HEK293 (cell line): ENCODE measurements around the gene PPFIA3.

Experiments used
- BCL11A ChIP-seq: fragments of 450-650 bp; formaldehyde crosslinking; IDR thresholded peaks from 2 replicates; pipeline ENCODE4 v1.5.1; 2016; ENCODE audit warnings: low read depth, missing biosample characterization, missing genetic modification characterization
- CTCF ChIP-seq: fragments of 450-650 bp; formaldehyde crosslinking; IDR thresholded peaks from 2 replicates; pipeline ENCODE4 v1.5.1; 2016; ENCODE audit warnings: missing biosample characterization, missing genetic modification characterization
- KLF10 ChIP-seq: fragments of 450-650 bp; IDR thresholded peaks from 2 replicates; pipeline ENCODE4 v1.5.1; 2018; ENCODE audit warnings: missing biosample characterization, mild to moderate bottlenecking, missing genetic modification characterization
- MYNN ChIP-seq: fragments of 450-650 bp; formaldehyde crosslinking; IDR thresholded peaks from 2 replicates; pipeline ENCODE4 v1.5.1; 2016; ENCODE audit warnings: missing biosample characterization, missing genetic modification characterization, borderline replicate concordance
- SCRT1 ChIP-seq: fragments of 450-650 bp; formaldehyde crosslinking; IDR thresholded peaks from 2 replicates; pipeline ENCODE4 v1.5.1; 2016; ENCODE audit warnings: missing biosample characterization, missing genetic modification characterization, borderline replicate concordance
- ZBTB11 ChIP-seq: fragments of 450-650 bp; formaldehyde crosslinking; conservative IDR thresholded peaks from 2 replicates; pipeline ENCODE4 v1.5.1; 2016; ENCODE audit warnings: low read depth, missing biosample characterization, missing genetic modification characterization
- ZBTB17 ChIP-seq: fragments of 450-650 bp; formaldehyde crosslinking; IDR thresholded peaks from 2 replicates; pipeline ENCODE4 v1.5.1; 2016; ENCODE audit warnings: missing biosample characterization, missing genetic modification characterization
- ZBTB21 ChIP-seq: fragments of 450-650 bp; formaldehyde crosslinking; IDR thresholded peaks from 2 replicates; pipeline ENCODE4 v1.5.1; 2017; ENCODE audit warnings: missing biosample characterization, missing genetic modification characterization
- ZBTB7A ChIP-seq: fragments of 450-650 bp; formaldehyde crosslinking; IDR thresholded peaks from 2 replicates; pipeline ENCODE4 v1.5.1; 2016; ENCODE audit warnings: low read depth, missing biosample characterization, missing genetic modification characterization
- ZNF10 ChIP-seq: fragments of 450-650 bp; formaldehyde crosslinking; IDR thresholded peaks from 2 replicates; pipeline ENCODE4 v1.5.1; 2017; ENCODE audit warnings: missing biosample characterization, missing genetic modification characterization
- ZNF155 ChIP-seq: fragments of 450-650 bp; formaldehyde crosslinking; IDR thresholded peaks from 2 replicates; pipeline ENCODE4 v1.5.1; 2016; ENCODE audit warnings: missing biosample characterization, missing genetic modification characterization
- ZNF19 ChIP-seq: fragments of 450-650 bp; formaldehyde crosslinking; IDR thresholded peaks from 2 replicates; pipeline ENCODE4; 2016; ENCODE audit warnings: missing biosample characterization, missing genetic modification characterization, low read depth
- ZNF221 ChIP-seq: fragments of 450-650 bp; formaldehyde crosslinking; IDR thresholded peaks from 2 replicates; pipeline ENCODE4 v1.5.1; 2017; ENCODE audit warnings: missing biosample characterization, missing genetic modification characterization, borderline replicate concordance
- ZNF23 ChIP-seq: fragments of 450-650 bp; formaldehyde crosslinking; IDR thresholded peaks from 2 replicates; pipeline ENCODE4 v1.5.1; 2016; ENCODE audit warnings: missing biosample characterization, missing genetic modification characterization, borderline replicate concordance
- ZNF324 ChIP-seq: fragments of 450-650 bp; formaldehyde crosslinking; IDR thresholded peaks from 2 replicates; pipeline ENCODE4 v1.5.1; 2016; ENCODE audit warnings: missing biosample characterization, missing genetic modification characterization
- ZNF354C ChIP-seq: fragments of 450-650 bp; formaldehyde crosslinking; IDR thresholded peaks from 2 replicates; pipeline ENCODE4 v1.5.1; 2016; ENCODE audit warnings: missing biosample characterization, missing genetic modification characterization, low read depth, borderline replicate concordance
- ZNF391 ChIP-seq: fragments of 450-650 bp; formaldehyde crosslinking; IDR thresholded peaks from 2 replicates; pipeline ENCODE4 v1.5.1; 2016; ENCODE audit warnings: low read depth, missing biosample characterization, missing genetic modification characterization, borderline replicate concordance
- ZNF423 ChIP-seq: fragments of 450-650 bp; formaldehyde crosslinking; IDR thresholded peaks from 2 replicates; pipeline ENCODE4 v1.5.1; 2016; ENCODE audit warnings: missing biosample characterization, missing genetic modification characterization
- ZNF549 ChIP-seq: fragments of 450-650 bp; IDR thresholded peaks from 2 replicates; pipeline ENCODE4 v1.5.1; 2018; ENCODE audit warnings: missing biosample characterization, missing genetic modification characterization, mild to moderate bottlenecking, inconsistent platforms, moderate library complexity
- ZNF600 ChIP-seq: fragments of 450-650 bp; formaldehyde crosslinking; IDR thresholded peaks from 2 replicates; pipeline ENCODE4 v1.5.1; 2016; ENCODE audit warnings: missing biosample characterization, missing genetic modification characterization
- ZNF654 ChIP-seq: fragments of 450-650 bp; formaldehyde crosslinking; IDR thresholded peaks from 2 replicates; pipeline ENCODE4 v1.5.1; 2016; ENCODE audit warnings: low read depth, missing biosample characterization, missing genetic modification characterization
- ZNF692 ChIP-seq: fragments of 450-650 bp; formaldehyde crosslinking; IDR thresholded peaks from 2 replicates; pipeline ENCODE4 v1.5.1; 2016; ENCODE audit warnings: missing biosample characterization, missing genetic modification characterization
- ZNF76 ChIP-seq: fragments of 450-650 bp; formaldehyde crosslinking; IDR thresholded peaks from 2 replicates; pipeline ENCODE4; 2016; ENCODE audit warnings: low read depth, missing biosample characterization, missing genetic modification characterization, borderline replicate concordance
- ZNF776 ChIP-seq: fragments of 450-650 bp; formaldehyde crosslinking; IDR thresholded peaks from 2 replicates; pipeline ENCODE4 v1.5.0; 2017; ENCODE audit warnings: missing biosample characterization, missing genetic modification characterization, borderline replicate concordance
- ZNF837 ChIP-seq: fragments of 450-650 bp; formaldehyde crosslinking; IDR thresholded peaks from 2 replicates; pipeline ENCODE4 v1.5.1; 2016; ENCODE audit warnings: missing biosample characterization, missing genetic modification characterization
- TF ChIP-seq, protein P1 (sequence below): fragments of 450-650 bp; formaldehyde crosslinking; IDR thresholded peaks from 2 replicates; pipeline ENCODE4 v1.5.1; 2017; ENCODE audit warnings: missing biosample characterization, missing genetic modification characterization
- TF ChIP-seq, protein P2 (sequence below): fragments of 450-650 bp; formaldehyde crosslinking; IDR thresholded peaks from 2 replicates; pipeline ENCODE4 v1.5.1; 2016; ENCODE audit warnings: missing biosample characterization, missing genetic modification characterization

PPFIA3 gene

DNA sequence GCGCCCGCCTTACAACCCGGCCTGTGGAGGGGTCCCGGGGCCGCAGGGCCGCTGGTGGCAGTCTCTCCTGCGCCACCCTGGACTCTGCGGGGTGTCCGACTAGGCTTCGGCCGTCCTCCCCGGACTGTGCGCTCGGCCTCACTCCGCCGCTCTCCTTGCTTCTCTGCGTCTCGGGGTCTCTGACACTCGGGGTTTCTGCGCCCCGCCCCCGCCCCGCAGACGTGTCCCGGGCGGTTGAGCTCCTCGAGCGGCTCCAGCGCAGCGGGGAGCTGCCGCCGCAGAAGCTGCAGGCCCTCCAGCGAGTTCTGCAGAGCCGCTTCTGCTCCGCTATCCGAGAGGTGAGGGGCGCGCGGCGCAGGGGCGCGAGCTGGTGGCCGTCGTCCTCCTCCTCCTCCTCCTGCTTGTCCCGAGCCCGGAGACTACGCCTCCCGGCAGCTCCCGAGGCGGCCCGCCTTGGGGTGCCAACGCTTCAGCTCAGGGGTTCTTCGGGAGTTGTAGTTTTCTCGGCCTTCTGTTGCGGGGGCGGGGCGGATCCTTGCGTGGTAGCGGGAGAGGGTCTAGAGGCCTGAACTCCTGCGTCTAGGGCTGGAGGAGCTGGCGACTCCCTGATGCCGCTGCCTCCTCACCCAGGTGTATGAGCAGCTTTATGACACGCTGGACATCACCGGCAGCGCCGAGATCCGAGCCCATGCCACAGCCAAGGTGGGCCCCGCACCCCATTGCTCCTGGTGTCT is 4.5 kb upstream of the PPFIA3 start (continued):
- no peak for TF ChIP-seq ZNF600 (tag by site-specific recombination)
- no peak for TF ChIP-seq ZNF654 (tag by site-specific recombination)
- TF ChIP-seq ZBTB17 (tag by site-specific recombination) = peak; percentile 85
- TF ChIP-seq MYNN (tag by site-specific recombination) = no peak
- TF ChIP-seq ZNF10 (tag by site-specific recombination) = no peak
- no peak for TF ChIP-seq ZNF354C (tag by site-specific recombination)
- peak; percentile 65; the same call in 1 of the 2 replicates for TF ChIP-seq ZNF423
- TF ChIP-seq ZNF549 (tag by site-specific recombination) = no peak
- TF ChIP-seq KLF10 (tag by site-specific recombination) = 0 out of 2 replicates have a peak, but pooled peaks have one; percentile 18
- TF ChIP-seq ZNF19 (tag by site-specific recombination) = no peak
- TF ChIP-seq ZNF776 (tag by site-specific recombination) = no peak
- no peak for TF ChIP-seq ZNF23
- TF ChIP-seq ZNF391 (tag by site-specific recombination) = no peak
- TF ChIP-seq ZNF155 (tag by site-specific recombination) = no peak
- TF ChIP-seq CTCF (tag by site-specific recombination) = no peak; the same call in none of the 2 replicates
- TF ChIP-seq ZNF837 (tag by site-specific recombination) = no peak
- no peak for TF ChIP-seq ZBTB7A (tag by site-specific recombination)
- TF ChIP-seq ZNF692 = peak; percentile 99
- no peak for TF ChIP-seq ZNF324 (tag by site-specific recombination)
- TF ChIP-seq ZBTB11 (tag by site-specific recombination) = 0 out of 2 replicates have a peak, but pooled peaks have one; percentile 6
- TF ChIP-seq BCL11A (tag by site-specific recombination) = no peak
- TF ChIP-seq ZBTB21 (tag by site-specific recombination) = no peak
- peak; percentile 91 for TF ChIP-seq ZNF76 (tag by site-specific recombination)
- TF ChIP-seq, protein P1, sequence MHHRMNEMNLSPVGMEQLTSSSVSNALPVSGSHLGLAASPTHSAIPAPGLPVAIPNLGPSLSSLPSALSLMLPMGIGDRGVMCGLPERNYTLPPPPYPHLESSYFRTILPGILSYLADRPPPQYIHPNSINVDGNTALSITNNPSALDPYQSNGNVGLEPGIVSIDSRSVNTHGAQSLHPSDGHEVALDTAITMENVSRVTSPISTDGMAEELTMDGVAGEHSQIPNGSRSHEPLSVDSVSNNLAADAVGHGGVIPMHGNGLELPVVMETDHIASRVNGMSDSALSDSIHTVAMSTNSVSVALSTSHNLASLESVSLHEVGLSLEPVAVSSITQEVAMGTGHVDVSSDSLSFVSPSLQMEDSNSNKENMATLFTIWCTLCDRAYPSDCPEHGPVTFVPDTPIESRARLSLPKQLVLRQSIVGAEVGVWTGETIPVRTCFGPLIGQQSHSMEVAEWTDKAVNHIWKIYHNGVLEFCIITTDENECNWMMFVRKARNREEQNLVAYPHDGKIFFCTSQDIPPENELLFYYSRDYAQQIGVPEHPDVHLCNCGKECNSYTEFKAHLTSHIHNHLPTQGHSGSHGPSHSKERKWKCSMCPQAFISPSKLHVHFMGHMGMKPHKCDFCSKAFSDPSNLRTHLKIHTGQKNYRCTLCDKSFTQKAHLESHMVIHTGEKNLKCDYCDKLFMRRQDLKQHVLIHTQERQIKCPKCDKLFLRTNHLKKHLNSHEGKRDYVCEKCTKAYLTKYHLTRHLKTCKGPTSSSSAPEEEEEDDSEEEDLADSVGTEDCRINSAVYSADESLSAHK (tag by site-specific recombination) = 0 out of 2 replicates have a peak, but pooled peaks have one; percentile 7
- no peak for TF ChIP-seq ZNF221
- no peak for TF ChIP-seq SCRT1 (tag by site-specific recombination)
- TF ChIP-seq, protein P2, sequence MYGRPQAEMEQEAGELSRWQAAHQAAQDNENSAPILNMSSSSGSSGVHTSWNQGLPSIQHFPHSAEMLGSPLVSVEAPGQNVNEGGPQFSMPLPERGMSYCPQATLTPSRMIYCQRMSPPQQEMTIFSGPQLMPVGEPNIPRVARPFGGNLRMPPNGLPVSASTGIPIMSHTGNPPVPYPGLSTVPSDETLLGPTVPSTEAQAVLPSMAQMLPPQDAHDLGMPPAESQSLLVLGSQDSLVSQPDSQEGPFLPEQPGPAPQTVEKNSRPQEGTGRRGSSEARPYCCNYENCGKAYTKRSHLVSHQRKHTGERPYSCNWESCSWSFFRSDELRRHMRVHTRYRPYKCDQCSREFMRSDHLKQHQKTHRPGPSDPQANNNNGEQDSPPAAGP = no peak
